Fibroblast of lung (primary cell): ENCODE measurements around the gene DAZAP1. TPM values are rescaled to one million over a fixed set of nuclear protein-coding genes. Genes with fewer than 3 reads are reported as not detected.

Source experiments
- DNase-seq, 2 donors: peaks; one replicate each; pipeline versions ENCODE4 v3.0.0 to v3.0.0-alpha.2; 2010; ENCODE audit warnings: low read depth in 2 of 2
- H2AFZ ChIP-seq: 2 replicates; pipeline ENCODE4 v1.5.1; 2012; ENCODE audit warnings: low read length, control low read depth, inconsistent platforms
- H3K27ac ChIP-seq: 2 replicates; pipeline ENCODE4 v1.5.1; 2011; ENCODE audit warnings: low read length, control low read depth; ENCODE audit not compliant: insufficient read depth
- H3K27me3 ChIP-seq: 2 replicates; pipeline ENCODE4 v1.5.1; 2011; ENCODE audit warnings: mild to moderate bottlenecking, low read length; ENCODE audit not compliant: control insufficient read depth, insufficient read depth
- H3K36me3 ChIP-seq: 2 replicates; pipeline ENCODE4 v1.5.1; 2011; ENCODE audit warnings: low read length; ENCODE audit not compliant: control insufficient read depth, insufficient read depth
- H3K4me1 ChIP-seq: 2 replicates; pipeline ENCODE4 v1.5.1; 2011; ENCODE audit warnings: low read length; ENCODE audit not compliant: control insufficient read depth, insufficient read depth; ENCODE audit errors: extremely low read depth
- H3K4me2 ChIP-seq: 2 replicates; pipeline ENCODE4 v1.5.1; 2011; ENCODE audit warnings: low read length, control low read depth; ENCODE audit not compliant: insufficient read depth; ENCODE audit errors: extremely low read depth
- H3K4me3 ChIP-seq, 4 experiments: fragments of 200-600 bp in 1 of 4; sonication (generic) in 1 of 4; replicated peaks in 1 of 4; 2 replicates each; pipeline ENCODE4 v1.5.1; 2011 to 2016; ENCODE audit warnings: low read length in 4 of 4, low read depth in 3 of 4, mild to moderate bottlenecking in 3 of 4, control low read depth in 2 of 4, inconsistent platforms in 1 of 4, mixed read lengths in 1 of 4; ENCODE audit not compliant: insufficient read depth in 1 of 4; ENCODE audit errors: control extremely low read depth in 1 of 4
- H3K79me2 ChIP-seq: 2 replicates; pipeline ENCODE4 v1.5.1; 2012; ENCODE audit warnings: mild to moderate bottlenecking, low read length, inconsistent platforms; ENCODE audit not compliant: control insufficient read depth, insufficient read depth
- H3K9ac ChIP-seq: 2 replicates; pipeline ENCODE4 v1.5.1; 2011; ENCODE audit warnings: mild to moderate bottlenecking, low read length, control low read depth; ENCODE audit not compliant: insufficient read depth
- H3K9me3 ChIP-seq: 2 replicates; pipeline ENCODE4 v1.5.1; 2012; ENCODE audit warnings: low read depth, low read length; ENCODE audit not compliant: control insufficient read depth, insufficient read depth
- H4K20me1 ChIP-seq: 2 replicates; pipeline ENCODE4 v1.5.1; 2011; ENCODE audit warnings: low read length; ENCODE audit not compliant: control insufficient read depth, insufficient read depth; ENCODE audit errors: extremely low read depth
- CTCF ChIP-seq, 2 donors: IDR thresholded peaks in 1 of 2; conservative IDR thresholded peaks in 1 of 2; 1 replicate in 1 of 2; 2 replicates in 1 of 2; pipeline ENCODE4 v1.5.1; 2011 to 2012; ENCODE audit warnings: low read length in 2 of 2, control low read depth in 1 of 2, inconsistent platforms in 1 of 2, low read depth in 1 of 2, mild to moderate bottlenecking in 1 of 2
- EZH2 ChIP-seq: IDR thresholded peaks from 2 replicates; pipeline ENCODE4 v1.5.1; 2012; ENCODE audit warnings: low read length, control low read depth, mild to moderate bottlenecking; ENCODE audit errors: missing control alignments
- polyA plus RNA-seq, 2 donors: library from polyadenylated mRNA; depleted of rRNA in 1 of 2; stranded (reverse) in 1 of 2; unstranded in 1 of 2; fragments of >200 nt; gene quantifications; 2 replicates each; pipeline ENCODE4 v1.2.1, GENCODE V29; 2011 to 2012; ENCODE audit warnings: missing spikeins in 1 of 2
- total RNA-seq: library from RNA; depleted of rRNA; stranded (reverse); fragments of >200 nt; gene quantifications from 2 replicates; pipeline ENCODE4 v1.2.1, GENCODE V29; 2014

DAZAP1 gene
- total and polyA plus RNA-seq, 2 donors (not counting 1 experiment from before 2014, with no cell fraction given), result 44.6 to 49.5 TPM

GRCh38 chr19:1364070-1364704, 43.2 kb upstream of the DAZAP1 start:
- Histone ChIP-seq H3K4me1 (peaks cover 19% of the 10 kb centered on the region), H3K4me2 (no peak overlapping the region), H3K36me3 (peaks cover 34% of the 10 kb centered on the region), H3K9me3 (no peaks in the 10 kb centered on the region), H4K20me1 (no peaks in the 10 kb centered on the region), H3K9ac (no peak overlapping the region), H2AFZ (no peak overlapping the region), H3K79me2 (peaks cover 2% of the 10 kb centered on the region), H3K4me3 (no peak overlapping the region), H3K27ac (no peak overlapping the region), H3K27me3 (no peaks in the 10 kb centered on the region)
- DNase-seq, result no peak
- TF ChIP-seq CTCF (conservative IDR thresholded peaks at IDR 0.05 in 1 of 2, IDR thresholded peaks at IDR 0.05 in 1 of 2; ENCODE audit: low read depth in 1 of 2, low read length in 2 of 2) (peak; percentile 24 to 27), EZH2 (no peak)

- H3K4me3 ChIP-seq, result no peak overlapping the region
- H3K9ac ChIP-seq, result no peak overlapping the region
- H3K9me3 ChIP-seq, result no peaks in the 10 kb centered on the region
- no peaks in the 10 kb centered on the region for H4K20me1 ChIP-seq
- peak in 1 of 2 donors; percentile 30 for DNase-seq
- H3K4me2 ChIP-seq, result no peak overlapping the region
- no peaks in the 10 kb centered on the region for H3K27me3 ChIP-seq
- no peak for TF ChIP-seq EZH2
- TF ChIP-seq CTCF (conservative IDR thresholded peaks at IDR 0.05 in 1 of 2, IDR thresholded peaks at IDR 0.05 in 1 of 2; ENCODE audit: low read depth in 1 of 2, low read length in 2 of 2), result no peak
- H2AFZ ChIP-seq, result no peak overlapping the region
- H3K36me3 ChIP-seq, result peaks cover 32% of the 10 kb centered on the region
- no peak overlapping the region for H3K27ac ChIP-seq
- peaks cover 14% of the 10 kb centered on the region for H3K4me1 ChIP-seq
- H3K79me2 ChIP-seq, result peaks cover 2% of the 10 kb centered on the region
Measured at GRCh38 chr19:1365319-1366269, 41.8 kb upstream of the DAZAP1 start.

- Histone ChIP-seq H3K4me1 (peaks cover 12% of the 10 kb centered on the region), H3K9ac (no peak overlapping the region), H3K36me3 (peaks cover 36% of the 10 kb centered on the region), H2AFZ (no peak overlapping the region), H3K27ac (no peak overlapping the region), H3K9me3 (no peaks in the 10 kb centered on the region), H3K4me2 (no peak overlapping the region), H3K79me2 (peaks cover 2% of the 10 kb centered on the region), H4K20me1 (no peaks in the 10 kb centered on the region), H3K4me3 (no peak overlapping the region), H3K27me3 (no peaks in the 10 kb centered on the region)
- no peak for DNase-seq
- no peak for TF ChIP-seq CTCF (conservative IDR thresholded peaks at IDR 0.05 in 1 of 2, IDR thresholded peaks at IDR 0.05 in 1 of 2; ENCODE audit: low read depth in 1 of 2, low read length in 2 of 2)
- TF ChIP-seq EZH2, result no peak
Measured at GRCh38 chr19:1366296-1366695, 41.1 kb upstream of the DAZAP1 start.
